Effector memory CD4-positive, alpha-beta T cell (primary cell): Measurements from ENCODE around the gene UNC5C.

Source experiments
- DNase-seq, 3 donors: peaks; one replicate each; pipeline ENCODE4 v3.0.0-alpha.2; 2020
- H3K27ac ChIP-seq: 2 replicates; pipeline ENCODE4 v1.7.0; 2013; ENCODE audit warnings: mild to moderate bottlenecking, low read length, moderate library complexity; ENCODE audit not compliant: insufficient read depth, poor library complexity, severe bottlenecking
- H3K27me3 ChIP-seq: replicated peaks from 2 replicates; pipeline ENCODE4 v1.7.0; 2013; ENCODE audit warnings: mild to moderate bottlenecking, low read length; ENCODE audit not compliant: insufficient read depth, control insufficient read depth, poor library complexity, severe bottlenecking
- H3K36me3 ChIP-seq: 2 replicates; pipeline ENCODE4 v1.7.0; 2013; ENCODE audit warnings: mild to moderate bottlenecking, low read length, moderate library complexity; ENCODE audit not compliant: control insufficient read depth, insufficient read depth
- H3K4me1 ChIP-seq: 2 replicates; pipeline ENCODE4 v1.7.0; 2013; ENCODE audit warnings: low read length, mild to moderate bottlenecking; ENCODE audit not compliant: control insufficient read depth, insufficient read depth, poor library complexity, severe bottlenecking
- H3K4me3 ChIP-seq: 2 replicates; pipeline ENCODE4 v1.7.0; 2013; ENCODE audit warnings: low read length, low read depth, mild to moderate bottlenecking; ENCODE audit not compliant: insufficient read depth, poor library complexity, severe bottlenecking
- H3K9me3 ChIP-seq: 2 replicates; pipeline ENCODE4 v1.7.0; 2013; ENCODE audit warnings: mild to moderate bottlenecking, low read length, moderate library complexity; ENCODE audit not compliant: control insufficient read depth

UNC5C gene

DNA sequence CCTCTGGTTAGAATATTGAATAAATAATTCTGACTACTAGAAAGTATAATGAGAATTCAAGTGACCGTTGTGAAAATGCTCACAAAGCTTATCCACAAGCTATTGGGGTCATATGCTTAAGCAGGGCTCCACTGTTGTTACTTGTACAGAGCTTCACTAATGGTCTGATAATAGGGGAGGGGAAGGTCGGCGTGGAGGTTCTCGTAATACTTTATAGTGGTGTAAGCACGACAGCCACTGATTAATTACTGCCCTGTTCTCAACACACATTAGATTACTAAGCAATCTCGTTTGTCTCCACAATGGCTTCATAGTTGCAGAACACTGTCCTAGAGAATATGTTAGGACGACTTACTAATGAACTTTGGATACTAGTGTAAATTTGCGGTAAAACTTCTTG, 11.6 kb downstream of the UNC5C start:
- no peak for DNase-seq
- H3K27me3 ChIP-seq = no peaks in the 10 kb centered on the region
- H3K4me3 ChIP-seq = no peak overlapping the region
- no peaks in the 10 kb centered on the region for H3K36me3 ChIP-seq
- H3K4me1 ChIP-seq = no peaks in the 10 kb centered on the region
- no peak overlapping the region for H3K27ac ChIP-seq
- H3K9me3 ChIP-seq = no peaks in the 10 kb centered on the region

- H3K4me3 ChIP-seq = no peak overlapping the region
- H3K36me3 ChIP-seq = no peaks in the 10 kb centered on the region
- H3K4me1 ChIP-seq = no peaks in the 10 kb centered on the region
- H3K9me3 ChIP-seq = no peaks in the 10 kb centered on the region
- no peak for DNase-seq
- no peak overlapping the region for H3K27ac ChIP-seq
- H3K27me3 ChIP-seq = no peaks in the 10 kb centered on the region
Measured at GRCh38 chr4:95536650-95537049, 12.1 kb downstream of the UNC5C start.

DNA sequence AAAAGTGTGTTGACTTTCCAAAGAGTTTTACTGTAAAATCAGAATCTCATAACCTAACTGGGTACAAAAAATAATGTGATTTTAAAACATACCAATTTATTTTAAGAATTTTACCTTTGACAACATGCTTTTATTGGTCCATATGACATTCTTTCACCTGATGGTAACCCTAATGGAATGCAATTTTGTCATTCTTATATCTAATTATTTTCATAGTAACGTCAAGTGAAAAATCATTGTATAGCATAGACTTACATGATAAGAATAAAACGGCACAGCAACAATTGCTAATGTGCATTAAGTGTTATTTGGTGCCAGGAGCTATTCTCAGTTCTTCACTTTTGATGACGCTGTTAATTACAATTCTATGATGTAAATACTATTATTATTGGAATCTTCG, 13.6 kb downstream of the UNC5C start:
- Histone ChIP-seq H3K4me3 (no peak overlapping the region), H3K27ac (no peak overlapping the region), H3K9me3 (no peaks in the 10 kb centered on the region), H3K27me3 (no peaks in the 10 kb centered on the region), H3K36me3 (no peaks in the 10 kb centered on the region), H3K4me1 (no peaks in the 10 kb centered on the region)
- DNase-seq = no peak

- H3K9me3 ChIP-seq = no peaks in the 10 kb centered on the region
- DNase-seq = no peak
- no peak overlapping the region for H3K27ac ChIP-seq
- H3K4me3 ChIP-seq = no peak overlapping the region
- no peaks in the 10 kb centered on the region for H3K4me1 ChIP-seq
- no peaks in the 10 kb centered on the region for H3K36me3 ChIP-seq
- no peaks in the 10 kb centered on the region for H3K27me3 ChIP-seq
Measured at GRCh38 chr4:95534032-95534431, 14.7 kb downstream of the UNC5C start.

- DNase-seq = no peak
- Histone ChIP-seq H3K4me3 (no peak overlapping the region), H3K27me3 (no peaks in the 10 kb centered on the region), H3K27ac (no peak overlapping the region), H3K9me3 (no peaks in the 10 kb centered on the region), H3K4me1 (no peaks in the 10 kb centered on the region), H3K36me3 (no peaks in the 10 kb centered on the region)
Measured at GRCh38 chr4:95533254-95533653, 15.5 kb downstream of the UNC5C start.

DNA sequence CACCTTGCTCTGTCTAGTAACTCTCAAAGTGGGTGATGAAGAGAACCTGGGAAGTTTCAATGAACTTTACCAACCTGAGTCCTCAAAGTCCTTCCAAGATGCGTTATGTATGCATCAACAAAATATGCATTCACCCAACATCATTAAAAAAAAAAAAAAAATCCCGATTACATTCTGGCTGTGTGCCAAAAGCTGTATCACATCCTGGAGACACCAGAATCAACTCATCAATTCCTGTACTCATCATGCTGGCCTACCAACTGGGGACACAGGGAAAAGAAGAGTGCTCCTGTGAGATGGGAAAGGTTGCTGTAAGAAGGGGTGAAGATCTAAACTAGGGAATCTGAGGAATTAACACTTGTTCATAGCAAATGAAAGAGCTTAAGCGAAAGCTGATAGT, 16.5 kb downstream of the UNC5C start:
- Histone ChIP-seq H3K27me3 (no peaks in the 10 kb centered on the region), H3K36me3 (no peaks in the 10 kb centered on the region), H3K9me3 (no peaks in the 10 kb centered on the region), H3K4me3 (no peak overlapping the region), H3K27ac (no peak overlapping the region), H3K4me1 (no peaks in the 10 kb centered on the region)
- no peak for DNase-seq

GRCh38 chr4:95531141-95531540, 17.6 kb downstream of the UNC5C start:
- Histone ChIP-seq H3K4me1 (no peaks in the 10 kb centered on the region), H3K27ac (no peak overlapping the region), H3K9me3 (no peaks in the 10 kb centered on the region), H3K36me3 (no peaks in the 10 kb centered on the region), H3K27me3 (no peaks in the 10 kb centered on the region), H3K4me3 (no peak overlapping the region)
- no peak for DNase-seq

GRCh38 chr4:95529946-95530345, 18.8 kb downstream of the UNC5C start:
- no peaks in the 10 kb centered on the region for H3K36me3 ChIP-seq
- H3K27me3 ChIP-seq = no peaks in the 10 kb centered on the region
- H3K4me3 ChIP-seq = no peak overlapping the region
- no peak for DNase-seq
- no peaks in the 10 kb centered on the region for H3K9me3 ChIP-seq
- H3K27ac ChIP-seq = no peak overlapping the region
- no peaks in the 10 kb centered on the region for H3K4me1 ChIP-seq

GRCh38 chr4:95528388-95528948, 20.3 kb downstream of the UNC5C start:
- Histone ChIP-seq H3K36me3 (no peaks in the 10 kb centered on the region), H3K4me3 (no peak overlapping the region), H3K9me3 (no peaks in the 10 kb centered on the region), H3K27me3 (no peaks in the 10 kb centered on the region), H3K27ac (no peak overlapping the region), H3K4me1 (no peaks in the 10 kb centered on the region)
- no peak for DNase-seq

- Histone ChIP-seq H3K27me3 (no peaks in the 10 kb centered on the region), H3K4me1 (no peaks in the 10 kb centered on the region), H3K9me3 (no peaks in the 10 kb centered on the region), H3K4me3 (no peak overlapping the region), H3K36me3 (no peaks in the 10 kb centered on the region), H3K27ac (no peak overlapping the region)
- no peak for DNase-seq
Measured at GRCh38 chr4:95526075-95526474, 22.7 kb downstream of the UNC5C start.

- no peaks in the 10 kb centered on the region for H3K4me1 ChIP-seq
- H3K27ac ChIP-seq = no peak overlapping the region
- DNase-seq = no peak
- H3K36me3 ChIP-seq = no peaks in the 10 kb centered on the region
- H3K27me3 ChIP-seq = no peaks in the 10 kb centered on the region
- H3K9me3 ChIP-seq = no peaks in the 10 kb centered on the region
- H3K4me3 ChIP-seq = no peak overlapping the region
Measured at GRCh38 chr4:95524729-95525128, 24.0 kb downstream of the UNC5C start.
